Naive thymus-derived CD8-positive, alpha-beta T cell (primary cell): ENCODE results near the gene KCNQ1OT1. TPM values are rescaled to one million over a fixed set of nuclear protein-coding genes. Genes with fewer than 3 reads are reported as not detected.

Experiments used
- ATAC-seq, 2 donors: fragments of 150-1000 bp; cut with Tn5 transposase in 1 of 2; sonication (Bioruptor Pico), chemical (Tn5 transposase) in 1 of 2; 1 replicate in 1 of 2; 2 replicates in 1 of 2; pipeline ENCODE4 v1.10.0; 2021; ENCODE audit warnings: mild to moderate bottlenecking in 2 of 2, moderate library complexity in 2 of 2
- POLR2A ChIA-PET: fragments of 350-600 bp; sonication (Branson Sonifier 250); formaldehyde crosslinking; loops from one replicate; lab custom pipeline; 2021; ENCODE audit warnings: antibody characterized with exemption; lab: Charles Lee
- DNase-seq, 10 donors: peaks; one replicate each; pipeline versions ENCODE4 v3.0.0 to v3.0.0-alpha.2; 2020 to 2022
- H3K27ac Mint-ChIP-seq, 10 donors: one replicate each; pipeline ENCODE4 v1.8.0; 2020 to 2022; ENCODE audit warnings: mild to moderate bottlenecking in 10 of 10, mixed read lengths in 10 of 10, moderate library complexity in 4 of 10, inconsistent platforms in 1 of 10
- H3K27me3 Mint-ChIP-seq, 5 donors: one replicate each; pipeline ENCODE4 v1.8.0; 2021 to 2022; ENCODE audit warnings: mixed read lengths in 5 of 5
- H3K36me3 Mint-ChIP-seq, 3 donors: one replicate each; pipeline ENCODE4 v1.8.0; 2020 to 2022; ENCODE audit warnings: mixed read lengths in 3 of 3, mild to moderate bottlenecking in 2 of 3, inconsistent platforms in 1 of 3
- H3K4me1 Mint-ChIP-seq, 4 donors: one replicate each; pipeline ENCODE4 v1.8.0; 2021 to 2022; ENCODE audit warnings: mixed read lengths in 4 of 4
- H3K4me3 Mint-ChIP-seq, 10 donors: one replicate each; pipeline ENCODE4 v1.8.0; 2020 to 2022; ENCODE audit warnings: mild to moderate bottlenecking in 10 of 10, mixed read lengths in 10 of 10, moderate library complexity in 6 of 10, inconsistent platforms in 1 of 10
- H3K9me3 Mint-ChIP-seq, 9 donors: one replicate each; pipeline ENCODE4 v1.8.0; 2020 to 2022; ENCODE audit warnings: mixed read lengths in 9 of 9, mild to moderate bottlenecking in 3 of 9, inconsistent platforms in 1 of 9, moderate library complexity in 1 of 9
- polyA plus RNA-seq, 3 donors: library from polyadenylated mRNA; unstranded; fragments of 300-500 nt; fragmentation: Illumina TruSeq; gene quantifications; one replicate each; pipeline ENCODE4 v1.2.3, GENCODE V29; 2021
- total RNA-seq, 8 experiments: library from RNA in 2 of 8; stranded (reverse) in 2 of 8; gene quantifications; one replicate each; pipeline ENCODE4 v1.2.3 and lab custom pipeline; 2021 to 2026

KCNQ1OT1 gene
- total and polyA plus RNA-seq, 5 experiments from 2014 or later, result 0.03 to 0.22 (median 0.05) TPM

GRCh38 chr11:2591805-2592204 is 108.0 kb downstream of the KCNQ1OT1 start:
- DNase-seq (peak in 1 of 10 donors; percentile 2), ATAC-seq (no peak)
- Mint-ChIP-seq H3K4me1 (peaks cover 0 to 5% (median 0%) of the 10 kb centered on the region in 4 donors), H3K4me3 (no peak overlapping the region), H3K36me3 (peaks cover 29 to 80% (median 53%) of the 10 kb centered on the region in 3 donors), H3K27ac (peak overlapping the region in 1 of 10 donors; percentile 75), H3K9me3 (peaks cover 0 to 27% (median 4%) of the 10 kb centered on the region in 9 donors), H3K27me3 (no peaks in the 10 kb centered on the region)
- POLR2A ChIA-PET, result no interaction called here

GRCh38 chr11:2590965-2591754 is 108.6 kb downstream of the KCNQ1OT1 start:
- Mint-ChIP-seq H3K36me3 (peaks cover 24 to 75% (median 48%) of the 10 kb centered on the region in 3 donors), H3K4me1 (peaks cover 0 to 5% (median 0%) of the 10 kb centered on the region in 4 donors), H3K9me3 (peaks cover 0 to 24% (median 3%) of the 10 kb centered on the region in 9 donors), H3K4me3 (no peak overlapping the region), H3K27me3 (no peaks in the 10 kb centered on the region), H3K27ac (peak overlapping the region in 1 of 10 donors; percentile 69)
- ATAC-seq (no peak), DNase-seq (peak in 1 of 10 donors; percentile 14)
- POLR2A ChIA-PET, result no interaction called here

GRCh38 chr11:2590131-2590964 is 109.4 kb downstream of the KCNQ1OT1 start:
- Mint-ChIP-seq H3K27ac (no peak overlapping the region), H3K36me3 (peaks cover 18 to 68% (median 40%) of the 10 kb centered on the region in 3 donors), H3K9me3 (peaks cover 0 to 16% (median 0%) of the 10 kb centered on the region in 9 donors), H3K27me3 (no peaks in the 10 kb centered on the region), H3K4me1 (peaks cover 0 to 5% (median 0%) of the 10 kb centered on the region in 4 donors), H3K4me3 (no peak overlapping the region)
- ATAC-seq (no peak), DNase-seq (no peak)
- POLR2A ChIA-PET, result no interaction called here

- ATAC-seq, result no peak
- Mint-ChIP-seq H3K27me3 (no peaks in the 10 kb centered on the region), H3K9me3 (peaks cover 0 to 9% (median 0%) of the 10 kb centered on the region in 9 donors), H3K4me1 (peaks cover 0 to 4% (median 0%) of the 10 kb centered on the region in 4 donors), H3K4me3 (no peak overlapping the region), H3K36me3 (peaks cover 12 to 62% (median 33%) of the 10 kb centered on the region in 3 donors), H3K27ac (no peak overlapping the region)
- POLR2A ChIA-PET, result no interaction called here
- DNase-seq, result no peak
Observed at GRCh38 chr11:2589538-2589934, 110.3 kb downstream of the KCNQ1OT1 start.

GRCh38 chr11:2588809-2589537 is 110.8 kb downstream of the KCNQ1OT1 start:
- no peak overlapping the region for H3K27ac Mint-ChIP-seq
- peaks cover 0 to 3% (median 0%) of the 10 kb centered on the region in 9 donors for H3K9me3 Mint-ChIP-seq
- peaks cover 0 to 2% (median 0%) of the 10 kb centered on the region in 4 donors for H3K4me1 Mint-ChIP-seq
- H3K4me3 Mint-ChIP-seq, result peak overlapping the region in 1 of 10 donors; percentile 36
- DNase-seq, result no peak
- H3K27me3 Mint-ChIP-seq, result no peaks in the 10 kb centered on the region
- no peak for ATAC-seq
- H3K36me3 Mint-ChIP-seq, result peaks cover 6 to 57% (median 27%) of the 10 kb centered on the region in 3 donors
- POLR2A ChIA-PET, result no interaction called here

- DNase-seq (no peak), ATAC-seq (no peak)
- POLR2A ChIA-PET, result no interaction called here
- H3K4me3 Mint-ChIP-seq, result no peak overlapping the region
- H3K27me3 Mint-ChIP-seq, result no peaks in the 10 kb centered on the region
- peaks cover 0 to 2% (median 0%) of the 10 kb centered on the region in 4 donors for H3K4me1 Mint-ChIP-seq
- no peaks in the 10 kb centered on the region for H3K9me3 Mint-ChIP-seq
- H3K27ac Mint-ChIP-seq, result peak overlapping the region in 1 of 10 donors; percentile 38
- peaks cover 0 to 51% (median 19%) of the 10 kb centered on the region in 3 donors for H3K36me3 Mint-ChIP-seq
Observed at GRCh38 chr11:2587976-2588748, 111.6 kb downstream of the KCNQ1OT1 start.

- POLR2A ChIA-PET, result no interaction called here
- Mint-ChIP-seq H3K9me3 (no peaks in the 10 kb centered on the region), H3K27me3 (no peaks in the 10 kb centered on the region)
Observed at GRCh38 chr11:2587132-2587930, 112.5 kb downstream of the KCNQ1OT1 start.

GRCh38 chr11:2586793-2587131 is 113.0 kb downstream of the KCNQ1OT1 start:
- H3K27me3 Mint-ChIP-seq, result no peaks in the 10 kb centered on the region
- peaks cover 0 to 43% (median 9%) of the 10 kb centered on the region in 3 donors for H3K36me3 Mint-ChIP-seq
- no peaks in the 10 kb centered on the region for H3K9me3 Mint-ChIP-seq
- ATAC-seq (no peak), DNase-seq (peak in 2 of 10 donors; percentile 11 to 56)
- H3K4me1 Mint-ChIP-seq, result peaks cover 0 to 2% (median 0%) of the 10 kb centered on the region in 4 donors
- H3K27ac Mint-ChIP-seq, result no peak overlapping the region
- H3K4me3 Mint-ChIP-seq, result no peak overlapping the region
- POLR2A ChIA-PET, result no interaction called here

More at GRCh38 chr11:2587132-2587930, 112.5 kb downstream of the KCNQ1OT1 start:
- no peak overlapping the region for H3K4me3 Mint-ChIP-seq
- H3K36me3 Mint-ChIP-seq, result peaks cover 0 to 46% (median 12%) of the 10 kb centered on the region in 3 donors
- DNase-seq (peak in 1 of 10 donors; percentile 45), ATAC-seq (no peak)
- H3K4me1 Mint-ChIP-seq, result peaks cover 0 to 2% (median 0%) of the 10 kb centered on the region in 4 donors
- H3K27ac Mint-ChIP-seq, result no peak overlapping the region

- H3K27me3 Mint-ChIP-seq, result no peaks in the 10 kb centered on the region
- ATAC-seq (no peak), DNase-seq (no peak)
- H3K9me3 Mint-ChIP-seq, result no peaks in the 10 kb centered on the region
- peaks cover 0 to 2% (median 0%) of the 10 kb centered on the region in 4 donors for H3K4me1 Mint-ChIP-seq
- no peak overlapping the region for H3K4me3 Mint-ChIP-seq
- POLR2A ChIA-PET, result no interaction called here
- peaks cover 0 to 38% (median 7%) of the 10 kb centered on the region in 3 donors for H3K36me3 Mint-ChIP-seq
- H3K27ac Mint-ChIP-seq, result peak overlapping the region in 1 of 10 donors; percentile 29
Observed at GRCh38 chr11:2586087-2586792, 113.6 kb downstream of the KCNQ1OT1 start.

- POLR2A ChIA-PET, result no interaction called here
- Mint-ChIP-seq H3K4me3 (no peak overlapping the region), H3K4me1 (no peaks in the 10 kb centered on the region), H3K27me3 (no peaks in the 10 kb centered on the region), H3K36me3 (peaks cover 0 to 32% (median 3%) of the 10 kb centered on the region in 3 donors), H3K27ac (no peak overlapping the region), H3K9me3 (no peaks in the 10 kb centered on the region)
- no peak for ATAC-seq
- DNase-seq, result peak in 1 of 10 donors; percentile 16
Observed at GRCh38 chr11:2585566-2586086, 114.2 kb downstream of the KCNQ1OT1 start.
